ENCODE measurements around the gene ADM2.

The ADM2 gene

DNA sequence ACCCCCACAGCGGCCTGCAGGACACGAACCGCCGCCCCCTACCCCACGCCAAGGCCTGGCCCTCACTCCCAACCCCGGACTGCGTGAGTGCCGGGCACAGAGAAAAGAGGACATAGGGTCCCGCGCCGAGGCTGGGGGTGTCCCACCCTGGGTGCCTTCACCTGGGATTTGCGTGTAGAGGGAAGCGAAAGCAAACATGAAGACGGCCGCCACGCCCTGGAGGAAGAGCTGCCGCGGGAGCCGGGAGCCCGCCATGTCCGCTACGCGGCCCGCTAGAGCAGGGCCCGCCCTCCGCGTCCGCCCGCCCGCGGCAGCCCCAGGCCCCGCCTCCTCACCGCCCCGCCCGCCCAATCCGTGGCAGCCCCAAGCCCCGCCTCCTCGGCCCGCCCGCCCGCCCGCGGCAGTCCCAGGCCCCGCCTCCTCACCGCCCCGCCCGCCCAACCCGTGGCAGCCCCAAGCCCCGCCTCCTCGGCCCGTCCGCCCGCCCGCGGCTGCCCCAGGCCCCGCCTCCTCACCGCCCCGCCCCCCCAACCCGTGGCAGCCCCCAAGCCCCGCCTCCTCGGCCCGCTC, 26.2 kb downstream of the ADM2 start, which contains the start of gene LMF2:
LMF2 (minus strand) TSS at position 282 of the 570 bp plus-strand sequence; CDS start at position 255, 27 bp downstream.
- TF ChIP-seq, protein P1, sequence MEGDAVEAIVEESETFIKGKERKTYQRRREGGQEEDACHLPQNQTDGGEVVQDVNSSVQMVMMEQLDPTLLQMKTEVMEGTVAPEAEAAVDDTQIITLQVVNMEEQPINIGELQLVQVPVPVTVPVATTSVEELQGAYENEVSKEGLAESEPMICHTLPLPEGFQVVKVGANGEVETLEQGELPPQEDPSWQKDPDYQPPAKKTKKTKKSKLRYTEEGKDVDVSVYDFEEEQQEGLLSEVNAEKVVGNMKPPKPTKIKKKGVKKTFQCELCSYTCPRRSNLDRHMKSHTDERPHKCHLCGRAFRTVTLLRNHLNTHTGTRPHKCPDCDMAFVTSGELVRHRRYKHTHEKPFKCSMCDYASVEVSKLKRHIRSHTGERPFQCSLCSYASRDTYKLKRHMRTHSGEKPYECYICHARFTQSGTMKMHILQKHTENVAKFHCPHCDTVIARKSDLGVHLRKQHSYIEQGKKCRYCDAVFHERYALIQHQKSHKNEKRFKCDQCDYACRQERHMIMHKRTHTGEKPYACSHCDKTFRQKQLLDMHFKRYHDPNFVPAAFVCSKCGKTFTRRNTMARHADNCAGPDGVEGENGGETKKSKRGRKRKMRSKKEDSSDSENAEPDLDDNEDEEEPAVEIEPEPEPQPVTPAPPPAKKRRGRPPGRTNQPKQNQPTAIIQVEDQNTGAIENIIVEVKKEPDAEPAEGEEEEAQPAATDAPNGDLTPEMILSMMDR (IDR thresholded peaks at IDR 0.05; ENCODE audit: low read depth, low read length, missing control alignments): no peak
- DNase-seq (ENCODE audit: extremely low read depth, low read depth): no peak
- H3K4me3 ChIP-seq (replicated peaks; ENCODE audit: low read depth, low read length): peak within 1 kb of the TSS; percentile 87

DNA sequence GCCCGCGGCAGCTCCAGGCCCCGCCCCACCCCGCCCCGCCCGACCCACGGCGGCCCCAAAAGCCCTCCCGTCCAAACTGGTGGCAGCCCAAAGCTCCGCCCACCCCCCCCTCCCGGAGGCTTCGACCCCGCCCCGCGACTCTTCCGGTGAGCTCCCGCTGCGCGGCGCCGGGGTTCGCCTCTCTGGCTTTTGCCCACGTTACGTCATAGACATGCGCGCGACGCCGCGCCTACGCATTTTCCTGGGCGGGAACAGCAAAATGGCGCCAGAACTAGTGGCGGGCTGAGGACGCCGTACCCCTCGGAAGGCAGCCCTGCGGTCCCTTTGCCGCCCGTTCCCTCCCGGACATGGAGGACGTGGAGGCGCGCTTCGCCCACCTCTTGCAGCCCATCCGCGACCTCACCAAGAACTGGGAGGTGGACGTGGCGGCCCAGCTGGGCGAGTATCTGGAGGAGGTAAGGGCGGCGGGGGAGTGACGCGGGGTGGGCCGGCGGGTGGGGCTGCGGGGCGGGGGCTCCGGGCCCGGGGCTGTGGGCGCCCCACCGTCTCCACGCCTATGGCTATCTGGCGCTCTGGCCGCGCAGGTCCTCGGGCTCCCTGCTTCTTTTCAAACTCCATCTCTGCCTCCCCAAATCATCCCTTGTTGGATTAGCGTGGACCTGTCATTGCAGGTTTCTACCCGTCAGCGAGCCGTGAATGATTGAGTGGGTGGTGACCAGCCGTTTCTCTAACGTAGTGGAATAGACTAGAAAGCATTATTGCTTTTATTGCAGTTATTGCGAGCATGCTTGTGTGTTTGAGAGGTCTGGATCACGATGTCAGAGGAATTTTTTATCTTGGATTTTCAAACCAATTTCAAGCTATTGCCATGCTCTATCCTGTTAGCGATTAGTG, 26.9 kb downstream of the ADM2 start, which contains the start of gene NCAPH2:
NCAPH2 (plus strand) TSS at position 234 of the 894 bp plus-strand sequence; CDS start at position 348, 114 bp downstream.
- DNase-seq (ENCODE audit: extremely low read depth, low read depth): peak; percentile 91
- peak within 1 kb of the TSS; percentile 87 for H3K4me3 ChIP-seq (replicated peaks; ENCODE audit: low read depth, low read length)
- TF ChIP-seq, protein P1 (IDR thresholded peaks at IDR 0.05; ENCODE audit: low read depth, low read length, missing control alignments): no peak

DNA sequence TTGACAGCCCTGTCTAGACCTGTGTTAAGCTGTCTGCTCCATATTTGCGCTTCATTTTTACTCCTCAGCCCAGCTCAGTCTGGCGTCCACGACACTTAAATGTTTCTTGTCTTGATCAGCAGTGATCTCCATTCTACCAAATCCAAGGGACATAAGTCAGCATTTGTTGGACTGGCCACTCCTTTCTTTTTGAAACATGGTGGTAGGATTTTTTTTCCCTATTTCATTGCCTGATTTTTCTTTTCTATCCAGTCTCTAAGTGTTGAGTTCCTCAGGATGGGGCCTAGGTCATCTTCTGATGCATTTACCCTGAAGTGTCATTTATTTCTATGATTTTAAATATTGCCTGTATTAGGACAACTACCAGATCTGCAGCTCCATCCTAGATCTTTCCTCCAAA, 27.6 kb downstream of the ADM2 start:
- TF ChIP-seq, protein P1 (IDR thresholded peaks at IDR 0.05; ENCODE audit: low read depth, low read length, missing control alignments): no peak
- no peak for DNase-seq (ENCODE audit: extremely low read depth, low read depth)
- H3K4me3 ChIP-seq (replicated peaks; ENCODE audit: low read depth, low read length): peak overlapping the region; percentile 64

DNA sequence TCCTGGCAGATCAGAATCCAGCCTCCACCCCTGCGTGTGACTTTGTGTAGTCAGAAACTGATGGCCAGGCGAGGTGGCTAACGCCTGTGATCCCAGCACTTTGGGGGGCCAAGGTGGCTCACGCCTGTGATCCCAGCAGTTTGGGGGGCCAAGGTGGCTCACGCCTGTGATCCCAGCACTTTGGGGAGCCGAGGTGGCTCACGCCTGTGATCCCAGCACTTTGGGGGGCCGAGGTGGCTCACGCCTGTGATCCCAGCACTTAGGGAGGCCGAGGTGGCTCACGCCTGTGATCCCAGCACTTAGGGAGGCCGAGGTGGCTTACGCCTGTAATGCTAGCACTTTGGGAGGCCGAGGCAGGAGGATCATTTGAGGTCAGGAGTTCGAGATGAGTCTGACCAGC, 31.8 kb downstream of the ADM2 start:
- DNase-seq (ENCODE audit: extremely low read depth, low read depth): no peak
- H3K4me3 ChIP-seq (replicated peaks; ENCODE audit: low read depth, low read length): no peak overlapping the region
- TF ChIP-seq, protein P1 (IDR thresholded peaks at IDR 0.05; ENCODE audit: low read depth, low read length, missing control alignments): no peak

DNA sequence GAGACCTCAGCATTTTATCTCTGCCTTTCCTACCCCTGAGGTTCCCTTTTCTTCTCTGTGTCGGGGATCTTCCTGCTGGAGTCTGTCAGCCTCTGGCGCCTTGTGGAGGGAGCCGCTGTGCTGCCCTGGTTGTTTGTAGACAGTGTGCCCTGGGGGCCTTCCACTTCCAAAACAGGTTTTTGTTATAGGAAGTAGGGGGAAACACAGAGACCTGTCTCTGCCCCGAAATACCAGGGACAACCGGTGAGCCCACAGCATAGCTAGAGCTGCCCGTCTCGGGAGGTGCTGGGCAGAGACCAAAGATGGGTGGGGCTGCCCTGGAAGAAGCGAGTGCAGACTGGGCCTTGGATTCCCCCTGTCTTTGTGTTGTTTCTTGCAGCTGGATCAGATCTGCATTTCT, 34.7 kb downstream of the ADM2 start:
- no peak for DNase-seq (ENCODE audit: extremely low read depth, low read depth)
- TF ChIP-seq, protein P1 (IDR thresholded peaks at IDR 0.05; ENCODE audit: low read depth, low read length, missing control alignments): no peak
- H3K4me3 ChIP-seq (replicated peaks; ENCODE audit: low read depth, low read length): no peak overlapping the region

DNA sequence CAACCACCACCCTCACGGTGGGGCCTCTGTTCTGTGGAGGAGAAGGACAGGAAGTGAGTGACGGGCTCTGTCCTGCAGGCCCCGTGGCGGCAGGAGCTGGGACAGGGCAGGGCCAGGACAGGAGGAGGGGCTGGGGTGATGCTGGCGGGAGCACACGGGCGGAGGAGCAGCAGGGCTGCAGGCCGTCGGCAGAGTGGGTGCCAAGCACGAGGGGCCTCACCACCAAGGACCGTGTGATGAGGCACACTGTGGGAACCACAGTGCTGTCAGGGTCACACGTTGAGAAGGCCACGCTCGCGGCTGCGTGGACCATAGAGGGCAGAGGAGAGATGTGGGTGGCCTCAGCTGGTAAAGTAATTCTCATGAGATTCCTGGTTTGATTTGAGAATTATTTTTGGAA, 35.5 kb downstream of the ADM2 start:
- no peak overlapping the region for H3K4me3 ChIP-seq (replicated peaks; ENCODE audit: low read depth, low read length)
- TF ChIP-seq, protein P1 (IDR thresholded peaks at IDR 0.05; ENCODE audit: low read depth, low read length, missing control alignments): no peak
- DNase-seq (ENCODE audit: extremely low read depth, low read depth): no peak
